ENCODE results near the gene NECAB3. TPM values are rescaled to one million over a fixed set of nuclear protein-coding genes. Genes with fewer than 3 reads are reported as not detected.

NECAB3 gene
- total RNA-seq, 4 donors from 2014 or later, result 26.1 to 180 (median 94.5) TPM

- no peaks in the 10 kb centered on the region for H3K36me3 ChIP-seq
- TF ChIP-seq CTCF (IDR thresholded peaks at IDR 0.05) (no peak), EP300 (IDR thresholded peaks at IDR 0.05; ENCODE audit: low read depth) (no peak), POLR2A (IDR thresholded peaks at IDR 0.05) (no peak), POLR2AphosphoS5 (IDR thresholded peaks at IDR 0.05) (no peak)
- no peaks in the 10 kb centered on the region for H3K9me3 ChIP-seq
- H3K27ac ChIP-seq, result peak overlapping the region; percentile 78 to 85 (median 81)
- 46 to 70% methylated on average over 2 to 13 of the region's 13 CpGs for WGBS, 2 donors (ENCODE audit: low coverage in 1 of 2)
- intact Hi-C loops (cut with DNase I; ENCODE audit: low total_unique reads), result no loop called here
- in situ Hi-C loops (cut with MboI; ENCODE audit: low pct_ligation_motif_present in 1 of 4, low pct_unique_long_range_greater_than_20kb in 1 of 4, low sequenced_read_pairs in 3 of 4), result no loop called here
- H3K27me3 ChIP-seq, result no peaks in the 10 kb centered on the region
- peaks cover 0 to 15% (median 7%) of the 10 kb centered on the region in 4 donors for H3K4me1 ChIP-seq
- peak; percentile 13 for DNase-seq
- peak overlapping the region; percentile 42 to 80 (median 72) for H3K4me3 ChIP-seq
These were observed 45.2 kb upstream of the NECAB3 start for GRCh38 chr20:33719277-33719988.

GRCh38 chr20:33716498-33716897 lies 42.3 kb upstream of the NECAB3 start:
- Histone ChIP-seq H3K9me3 (no peaks in the 10 kb centered on the region), H3K27ac (no peak overlapping the region), H3K27me3 (no peaks in the 10 kb centered on the region), H3K4me1 (peaks cover 0 to 15% (median 7%) of the 10 kb centered on the region in 4 donors), H3K4me3 (no peak overlapping the region), H3K36me3 (peaks cover 0 to 6% (median 3%) of the 10 kb centered on the region in 4 donors)
- in situ Hi-C loops (cut with MboI; ENCODE audit: low pct_ligation_motif_present in 1 of 4, low pct_unique_long_range_greater_than_20kb in 1 of 4, low sequenced_read_pairs in 3 of 4) (no loop called here), intact Hi-C loops (cut with DNase I; ENCODE audit: low total_unique reads) (no loop called here)
- no peak for TF ChIP-seq CTCF (IDR thresholded peaks at IDR 0.05)
- no peak for TF ChIP-seq POLR2AphosphoS5 (IDR thresholded peaks at IDR 0.05)
- no peak for TF ChIP-seq EP300 (IDR thresholded peaks at IDR 0.05; ENCODE audit: low read depth)
- TF ChIP-seq POLR2A (IDR thresholded peaks at IDR 0.05), result no peak
- DNase-seq, result no peak
- 86 to 88% methylated on average over 2 of the region's 2 CpGs for WGBS, 2 donors (ENCODE audit: low coverage in 1 of 2)

GRCh38 chr20:33713865-33714367 lies 39.7 kb upstream of the NECAB3 start:
- intact Hi-C loops (cut with DNase I; ENCODE audit: low total_unique reads), result no loop called here

GRCh38 chr20:33711446-33711738 lies 37.2 kb upstream of the NECAB3 start:
- WGBS, 2 donors (ENCODE audit: low coverage in 1 of 2), result 0 to 50% methylated on average over 1 of the region's 1 CpG
- H3K27ac ChIP-seq, result no peak overlapping the region
- H3K27me3 ChIP-seq, result no peaks in the 10 kb centered on the region
- H3K4me1 ChIP-seq, result no peaks in the 10 kb centered on the region
- H3K36me3 ChIP-seq, result peaks cover 0 to 10% (median 4%) of the 10 kb centered on the region in 4 donors
- intact Hi-C loops (cut with DNase I; ENCODE audit: low total_unique reads) (no loop called here), in situ Hi-C loops (cut with MboI; ENCODE audit: low pct_ligation_motif_present in 1 of 4, low pct_unique_long_range_greater_than_20kb in 1 of 4, low sequenced_read_pairs in 3 of 4) (no loop called here)
- H3K4me3 ChIP-seq, result no peak overlapping the region
- TF ChIP-seq POLR2A (IDR thresholded peaks at IDR 0.05), result no peak
- TF ChIP-seq EP300 (IDR thresholded peaks at IDR 0.05; ENCODE audit: low read depth), result no peak
- no peak for TF ChIP-seq POLR2AphosphoS5 (IDR thresholded peaks at IDR 0.05)
- TF ChIP-seq CTCF (IDR thresholded peaks at IDR 0.05), result no peak
- no peak for DNase-seq
- no peaks in the 10 kb centered on the region for H3K9me3 ChIP-seq

More at GRCh38 chr20:33713865-33714367, 39.7 kb upstream of the NECAB3 start:
- Histone ChIP-seq H3K36me3 (peaks cover 0 to 10% (median 4%) of the 10 kb centered on the region in 4 donors), H3K9me3 (no peaks in the 10 kb centered on the region), H3K4me3 (no peak overlapping the region), H3K27ac (no peak overlapping the region), H3K27me3 (no peaks in the 10 kb centered on the region), H3K4me1 (peaks cover 0 to 4% (median 0%) of the 10 kb centered on the region in 4 donors)
- no peak for TF ChIP-seq EP300 (IDR thresholded peaks at IDR 0.05; ENCODE audit: low read depth)
- no peak for TF ChIP-seq CTCF (IDR thresholded peaks at IDR 0.05)
- no peak for TF ChIP-seq POLR2AphosphoS5 (IDR thresholded peaks at IDR 0.05)
- no peak for TF ChIP-seq POLR2A (IDR thresholded peaks at IDR 0.05)
- DNase-seq, result no peak
- in situ Hi-C loops (cut with MboI; ENCODE audit: low pct_ligation_motif_present in 1 of 4, low pct_unique_long_range_greater_than_20kb in 1 of 4, low sequenced_read_pairs in 3 of 4), result no loop called here
- 88 to 94% methylated on average over 3 to 10 of the region's 10 CpGs for whole genome bisulfite sequencing, 2 donors (ENCODE audit: low coverage in 1 of 2)

All from transverse colon (tissue), 4 donors.